Epithelial cell of esophagus (primary cell): ENCODE data around the gene SERPINA5.

ENCODE experiments used
- DNase-seq: peaks from one replicate; pipeline ENCODE4 v3.0.0; 2010; ENCODE audit warnings: low read depth
- H3K4me3 ChIP-seq: 2 replicates; pipeline ENCODE4 v1.5.1; 2011; ENCODE audit warnings: mild to moderate bottlenecking, low read length, control low read depth
- TF ChIP-seq, protein P1 (sequence below): IDR thresholded peaks from 2 replicates; pipeline ENCODE4 v1.5.1; 2011; ENCODE audit warnings: low read depth, mild to moderate bottlenecking, low read length, control low read depth, inconsistent platforms; ENCODE audit not compliant: insufficient read depth; ENCODE audit errors: missing control alignments

SERPINA5 gene

GRCh38 chr14:94623856-94624499, 42.8 kb downstream of the SERPINA5 start:
- DNase-seq, result no peak
- no peak overlapping the region for H3K4me3 ChIP-seq
- TF ChIP-seq, protein P1, sequence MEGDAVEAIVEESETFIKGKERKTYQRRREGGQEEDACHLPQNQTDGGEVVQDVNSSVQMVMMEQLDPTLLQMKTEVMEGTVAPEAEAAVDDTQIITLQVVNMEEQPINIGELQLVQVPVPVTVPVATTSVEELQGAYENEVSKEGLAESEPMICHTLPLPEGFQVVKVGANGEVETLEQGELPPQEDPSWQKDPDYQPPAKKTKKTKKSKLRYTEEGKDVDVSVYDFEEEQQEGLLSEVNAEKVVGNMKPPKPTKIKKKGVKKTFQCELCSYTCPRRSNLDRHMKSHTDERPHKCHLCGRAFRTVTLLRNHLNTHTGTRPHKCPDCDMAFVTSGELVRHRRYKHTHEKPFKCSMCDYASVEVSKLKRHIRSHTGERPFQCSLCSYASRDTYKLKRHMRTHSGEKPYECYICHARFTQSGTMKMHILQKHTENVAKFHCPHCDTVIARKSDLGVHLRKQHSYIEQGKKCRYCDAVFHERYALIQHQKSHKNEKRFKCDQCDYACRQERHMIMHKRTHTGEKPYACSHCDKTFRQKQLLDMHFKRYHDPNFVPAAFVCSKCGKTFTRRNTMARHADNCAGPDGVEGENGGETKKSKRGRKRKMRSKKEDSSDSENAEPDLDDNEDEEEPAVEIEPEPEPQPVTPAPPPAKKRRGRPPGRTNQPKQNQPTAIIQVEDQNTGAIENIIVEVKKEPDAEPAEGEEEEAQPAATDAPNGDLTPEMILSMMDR, result no peak

DNA sequence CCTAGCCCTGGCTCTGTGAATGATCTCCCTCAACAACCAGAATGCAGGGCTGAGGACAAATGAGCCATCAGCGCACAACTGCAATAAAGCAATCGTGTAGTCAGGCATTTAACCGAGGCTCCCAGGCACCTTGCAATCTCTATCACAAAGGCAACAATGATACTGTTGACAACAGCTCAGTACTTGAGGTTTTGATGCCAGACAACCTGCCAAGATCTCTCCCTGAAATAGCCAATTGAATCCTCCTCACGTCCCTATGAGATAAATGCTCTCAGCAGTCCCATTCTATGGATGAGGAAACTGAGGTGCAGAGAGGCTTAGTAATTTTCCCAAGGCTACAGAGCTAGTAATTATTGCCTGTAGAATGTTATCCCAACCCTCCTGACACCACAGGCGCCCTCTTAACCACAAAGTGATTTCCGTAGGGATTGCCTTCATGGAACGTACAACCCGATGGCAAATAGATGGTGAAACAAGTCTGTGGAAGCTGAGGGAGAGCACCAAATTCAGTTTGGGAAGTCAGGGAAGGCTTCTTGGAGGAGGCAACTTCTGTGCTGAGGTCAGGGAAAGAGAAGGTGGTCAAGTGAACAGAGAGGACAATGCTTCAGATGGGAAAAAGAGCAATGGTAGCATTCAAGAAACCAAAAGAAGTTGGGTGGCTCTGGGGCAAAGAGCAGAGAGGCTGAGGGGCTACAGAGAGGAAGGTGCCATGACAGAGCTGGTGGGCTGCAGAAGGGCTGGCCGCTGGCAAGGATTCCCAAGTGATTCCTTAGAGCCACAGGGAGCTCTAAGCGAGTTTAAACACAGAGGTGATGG, 43.5 kb downstream of the SERPINA5 start:
- no peak overlapping the region for H3K4me3 ChIP-seq
- no peak for DNase-seq
- TF ChIP-seq, protein P1, result no peak

DNA sequence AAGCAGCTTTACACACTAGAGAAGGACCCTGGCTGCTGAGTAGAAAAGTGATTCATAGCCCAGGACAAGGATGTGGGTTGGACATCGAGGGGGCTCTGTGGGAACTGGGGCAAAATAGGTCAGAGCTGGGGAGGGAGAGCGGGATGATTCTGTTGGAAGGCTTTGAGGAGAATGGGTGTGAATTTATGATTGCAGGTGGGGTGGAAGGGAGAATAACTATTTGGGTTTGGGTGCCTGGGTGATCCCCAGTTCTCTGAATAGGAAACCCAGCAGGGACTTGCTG, 44.1 kb downstream of the SERPINA5 start:
- TF ChIP-seq, protein P1, result no peak
- no peak for DNase-seq
- no peak overlapping the region for H3K4me3 ChIP-seq

DNA sequence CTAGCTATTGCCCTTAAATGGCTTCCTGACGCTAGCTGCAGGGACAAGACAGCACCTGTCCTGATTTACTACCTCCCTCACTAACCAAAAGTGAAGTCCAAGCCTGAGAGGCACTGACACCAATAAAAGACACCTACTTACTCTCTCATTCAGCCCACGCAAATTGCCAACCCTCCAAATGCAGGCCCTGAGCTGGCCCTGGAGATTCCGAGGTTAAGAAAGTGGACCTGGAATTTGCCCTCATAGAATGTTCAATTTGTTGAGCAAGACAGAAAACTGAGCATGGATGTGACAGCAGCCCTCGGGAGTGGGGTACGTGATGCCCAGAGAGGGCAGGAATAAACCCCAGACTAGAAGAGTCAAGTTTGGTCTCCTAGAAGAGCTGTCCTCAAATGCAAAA, 47.4 kb downstream of the SERPINA5 start:
- H3K4me3 ChIP-seq, result no peak overlapping the region
- DNase-seq, result no peak
- TF ChIP-seq, protein P1, result no peak

GRCh38 chr14:94630396-94630795, 49.2 kb downstream of the SERPINA5 start:
- no peak overlapping the region for H3K4me3 ChIP-seq
- DNase-seq, result no peak
- TF ChIP-seq, protein P1, result no peak

DNA sequence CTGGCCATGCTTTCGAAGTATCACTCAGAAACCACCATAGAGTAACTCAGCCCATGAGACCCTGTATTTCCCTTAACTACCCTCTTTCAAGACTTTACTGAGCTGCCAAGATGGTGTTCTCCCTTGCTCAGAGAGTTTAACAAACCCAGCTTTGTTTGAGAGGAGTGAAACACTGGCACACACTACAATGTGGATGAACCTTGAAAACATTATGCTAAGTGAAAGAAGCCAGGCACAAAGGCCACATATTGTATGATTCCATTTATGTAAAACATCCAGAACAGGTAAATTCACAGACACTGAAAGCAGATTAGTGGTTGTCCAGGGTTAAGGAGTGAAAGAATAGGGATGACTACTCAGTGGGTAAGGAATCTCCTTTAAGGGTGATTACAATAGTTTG, 49.8 kb downstream of the SERPINA5 start:
- TF ChIP-seq, protein P1, result no peak
- no peak for DNase-seq
- no peak overlapping the region for H3K4me3 ChIP-seq
